GM12874 (cell line): ENCODE data around the gene RNF157.

Source experiments
- CTCF ChIP-seq: IDR thresholded peaks from 2 replicates; pipeline ENCODE4 v1.5.1; 2011; ENCODE audit warnings: low read depth, mild to moderate bottlenecking, control low read depth, low read length, moderate library complexity; ENCODE audit not compliant: insufficient read depth

Gene RNF157

GRCh38 chr17:76137001-76137350, 103.3 kb downstream of the RNF157 start:
- TF ChIP-seq CTCF, result no peak

- no peak for TF ChIP-seq CTCF
Observed at GRCh38 chr17:76136276-76137000, 103.9 kb downstream of the RNF157 start.

GRCh38 chr17:76135810-76136188, 104.5 kb downstream of the RNF157 start:
- no peak for TF ChIP-seq CTCF

GRCh38 chr17:76134911-76135809, 105.1 kb downstream of the RNF157 start:
- no peak for TF ChIP-seq CTCF

- no peak for TF ChIP-seq CTCF
Observed at GRCh38 chr17:76132574-76133338, 107.5 kb downstream of the RNF157 start.

- TF ChIP-seq CTCF, result no peak
Observed at GRCh38 chr17:76131692-76132573, 108.4 kb downstream of the RNF157 start.
